Stimulated activated CD4-positive, alpha-beta T cell treated with anti-CD3 and anti-CD28 coated beads, TNF-alpha, amount 100 ng/mL, for 1 hour (primary cell): ENCODE data around the gene INSRR.

Source experiments
- DNase-seq, 3 donors: peaks; one replicate each; pipeline ENCODE4 v3.0.0-alpha.2; 2020; ENCODE audit warnings: low read depth in 3 of 3, low spot score in 1 of 3

INSRR gene

DNA sequence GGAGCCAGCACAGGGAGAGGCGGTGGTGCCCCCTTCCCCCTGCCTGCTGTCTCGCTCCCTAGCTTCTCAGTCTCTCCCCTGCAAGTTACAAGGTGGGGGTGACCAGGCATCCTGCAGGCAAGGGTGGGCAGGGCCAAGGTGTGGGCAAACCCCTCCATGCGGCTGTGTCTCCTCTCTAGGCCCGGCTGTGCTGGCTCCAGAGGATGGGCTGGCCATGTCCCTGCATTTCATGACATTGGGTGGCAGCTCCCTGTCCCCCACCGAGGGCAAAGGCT lies 16.4 kb upstream of the INSRR start:
- DNase-seq = no peak

- DNase-seq = no peak
Measured at GRCh38 chr1:156874572-156875340, 15.8 kb upstream of the INSRR start.

DNA sequence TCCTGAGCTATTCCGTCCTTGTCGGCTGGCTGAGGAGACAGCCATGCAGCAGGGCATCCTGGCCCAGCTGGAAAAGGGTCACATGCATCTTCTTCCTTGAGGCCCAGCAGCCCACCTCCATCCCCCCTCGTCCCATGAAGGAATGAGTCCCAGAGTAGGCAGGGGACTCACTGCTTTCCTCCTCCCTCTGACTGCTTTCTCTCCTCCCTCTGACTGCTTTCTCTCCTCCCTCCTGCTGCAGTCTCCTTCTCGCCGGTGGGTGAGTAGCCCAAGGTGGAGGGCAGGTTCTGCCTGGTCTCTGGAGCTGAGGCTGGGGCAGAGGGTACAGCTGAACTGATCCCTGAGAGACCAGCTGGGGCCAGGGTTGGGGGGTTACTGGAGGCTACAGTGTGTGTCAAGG lies 15.2 kb upstream of the INSRR start:
- no peak for DNase-seq

DNA sequence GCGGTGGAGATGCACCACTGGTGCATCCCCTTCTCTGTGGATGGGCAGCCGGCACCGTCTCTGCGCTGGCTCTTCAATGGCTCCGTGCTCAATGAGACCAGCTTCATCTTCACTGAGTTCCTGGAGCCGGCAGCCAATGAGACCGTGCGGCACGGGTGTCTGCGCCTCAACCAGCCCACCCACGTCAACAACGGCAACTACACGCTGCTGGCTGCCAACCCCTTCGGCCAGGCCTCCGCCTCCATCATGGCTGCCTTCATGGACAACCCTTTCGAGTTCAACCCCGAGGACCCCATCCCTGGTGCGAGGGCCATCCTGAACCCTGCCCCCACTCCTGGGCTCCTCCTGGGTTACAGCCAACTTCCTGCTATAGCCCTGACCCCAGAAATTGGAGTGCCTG lies 14.7 kb upstream of the INSRR start:
- no peak for DNase-seq

DNA sequence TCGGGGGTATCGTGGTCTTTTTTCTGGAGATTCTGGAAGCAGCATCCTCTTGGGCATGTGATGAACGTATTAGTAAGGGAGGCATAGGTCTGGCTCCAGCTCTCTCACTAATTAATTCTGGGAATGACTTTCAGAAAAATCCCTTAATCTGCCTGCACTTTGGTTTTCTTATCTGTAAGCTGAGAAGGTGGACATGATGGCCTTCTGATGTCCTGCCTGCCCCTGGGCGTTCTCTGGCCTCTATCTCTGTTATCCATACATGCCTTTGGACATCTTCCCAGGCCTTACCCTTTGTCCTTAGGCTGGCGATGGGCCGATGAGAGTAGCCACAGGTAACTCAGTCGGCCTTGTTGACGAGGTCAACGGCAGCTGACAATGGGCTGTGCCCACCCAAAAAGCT lies 10.5 kb upstream of the INSRR start:
- DNase-seq = no peak

- DNase-seq = no peak
Measured at GRCh38 chr1:156868341-156868740, 9.4 kb upstream of the INSRR start.

DNA sequence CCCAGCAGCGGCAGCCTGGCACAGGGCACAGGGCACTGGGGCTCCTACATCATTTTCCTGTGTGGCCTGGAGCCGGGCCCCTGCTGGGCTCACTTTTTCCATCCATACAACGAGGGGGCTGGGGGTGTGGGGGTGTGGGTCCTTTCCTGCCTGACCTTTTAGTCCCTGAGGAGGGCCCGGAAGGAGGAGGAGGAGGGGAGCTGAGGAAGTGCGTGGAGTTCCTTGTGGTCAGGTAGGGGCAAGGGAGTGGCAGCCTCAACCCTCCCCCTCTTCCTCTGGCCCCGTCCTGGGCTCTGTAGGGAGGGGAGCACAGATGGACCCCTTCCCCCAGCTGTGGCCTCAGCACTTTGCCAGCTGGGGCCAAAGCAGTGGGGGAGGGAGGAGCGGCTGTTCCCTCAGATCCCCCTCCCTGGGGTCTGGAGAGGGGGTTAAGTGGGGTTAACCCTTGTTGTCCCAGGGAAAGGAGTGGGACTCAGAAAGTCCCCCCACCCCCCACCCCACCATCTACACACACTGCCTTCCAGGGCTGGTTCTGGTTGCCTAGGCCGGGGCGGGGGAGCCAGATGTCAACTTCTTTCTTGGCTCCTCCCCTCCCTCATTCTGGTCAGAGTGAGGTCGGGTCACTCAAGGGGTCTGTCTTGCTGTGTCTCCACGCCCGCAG lies 7.5 kb upstream of the INSRR start:
- DNase-seq = no peak

DNA sequence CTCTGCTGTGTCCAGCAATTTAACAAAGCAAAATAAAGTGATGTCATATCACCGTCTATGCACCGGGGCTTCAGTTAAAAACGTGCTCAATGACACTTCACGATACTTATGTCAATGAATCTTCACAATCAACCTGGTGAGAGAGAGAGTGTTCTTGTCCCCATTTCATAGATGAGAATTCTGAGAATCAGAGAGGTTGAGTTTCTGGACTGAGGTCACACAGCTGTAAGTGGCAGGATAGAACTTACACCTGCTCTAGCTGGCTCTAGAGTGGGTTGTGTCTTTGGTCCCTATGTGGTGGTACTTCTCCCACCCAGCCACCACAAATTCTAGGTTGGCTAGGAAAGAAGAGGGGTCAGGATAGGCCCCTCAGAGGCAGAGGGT lies 6.9 kb upstream of the INSRR start:
- no peak for DNase-seq

GRCh38 chr1:156865258-156865657 lies 6.3 kb upstream of the INSRR start:
- DNase-seq = no peak

- no peak for DNase-seq
Measured at GRCh38 chr1:156864796-156865195, 5.9 kb upstream of the INSRR start.

DNA sequence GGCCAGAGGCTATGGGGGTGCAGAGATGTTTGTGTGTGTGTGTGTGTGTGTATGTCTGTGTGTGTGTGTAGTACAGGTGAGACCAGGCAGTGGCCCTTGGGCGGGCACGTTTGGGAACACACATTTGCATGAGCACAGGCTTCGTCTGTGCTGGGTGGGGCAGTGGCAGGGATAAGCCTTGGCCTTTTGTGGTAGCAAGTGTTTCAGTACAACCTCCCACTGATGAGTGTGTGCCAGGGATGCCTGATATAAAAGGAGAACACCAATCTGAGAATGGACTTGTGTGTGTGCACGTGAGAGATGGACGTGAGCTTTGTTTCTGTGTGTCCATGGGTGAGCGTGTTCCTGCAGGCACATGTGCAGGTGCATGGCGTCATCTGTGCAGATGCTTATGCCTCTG lies 4.7 kb upstream of the INSRR start:
- no peak for DNase-seq

DNA sequence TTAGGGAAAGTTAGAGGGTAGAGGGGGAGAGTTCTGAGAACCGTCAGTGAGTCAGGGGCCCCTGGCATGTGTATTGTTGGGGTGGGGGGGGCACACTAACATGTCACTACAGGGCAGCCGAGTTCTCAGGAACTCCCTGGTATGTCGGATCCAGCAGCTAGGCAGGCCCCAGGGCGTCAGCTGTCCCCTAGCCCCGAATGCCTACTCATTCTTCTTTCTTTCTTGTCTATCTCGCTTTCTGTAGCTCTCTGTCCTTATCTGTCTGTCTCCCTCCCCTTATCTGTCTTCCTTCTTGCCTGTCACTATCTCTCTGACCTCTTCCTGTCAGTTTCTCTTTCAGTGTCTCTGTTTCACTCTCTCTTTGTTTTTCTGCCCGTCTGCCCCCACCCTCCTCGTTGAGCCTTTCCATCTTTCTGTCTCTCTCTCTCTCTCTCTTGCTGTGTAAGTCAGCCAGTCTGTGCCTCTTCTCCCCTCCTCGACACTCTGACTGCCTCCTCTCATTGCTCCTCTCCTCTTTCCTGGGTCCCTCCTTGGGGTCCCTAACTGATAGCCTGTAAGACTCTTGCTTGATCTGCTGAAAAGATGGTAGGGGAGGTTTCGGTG lies 4.2 kb upstream of the INSRR start:
- no peak for DNase-seq

- DNase-seq = no peak
Measured at GRCh38 chr1:156862584-156862983, 3.7 kb upstream of the INSRR start.

DNA sequence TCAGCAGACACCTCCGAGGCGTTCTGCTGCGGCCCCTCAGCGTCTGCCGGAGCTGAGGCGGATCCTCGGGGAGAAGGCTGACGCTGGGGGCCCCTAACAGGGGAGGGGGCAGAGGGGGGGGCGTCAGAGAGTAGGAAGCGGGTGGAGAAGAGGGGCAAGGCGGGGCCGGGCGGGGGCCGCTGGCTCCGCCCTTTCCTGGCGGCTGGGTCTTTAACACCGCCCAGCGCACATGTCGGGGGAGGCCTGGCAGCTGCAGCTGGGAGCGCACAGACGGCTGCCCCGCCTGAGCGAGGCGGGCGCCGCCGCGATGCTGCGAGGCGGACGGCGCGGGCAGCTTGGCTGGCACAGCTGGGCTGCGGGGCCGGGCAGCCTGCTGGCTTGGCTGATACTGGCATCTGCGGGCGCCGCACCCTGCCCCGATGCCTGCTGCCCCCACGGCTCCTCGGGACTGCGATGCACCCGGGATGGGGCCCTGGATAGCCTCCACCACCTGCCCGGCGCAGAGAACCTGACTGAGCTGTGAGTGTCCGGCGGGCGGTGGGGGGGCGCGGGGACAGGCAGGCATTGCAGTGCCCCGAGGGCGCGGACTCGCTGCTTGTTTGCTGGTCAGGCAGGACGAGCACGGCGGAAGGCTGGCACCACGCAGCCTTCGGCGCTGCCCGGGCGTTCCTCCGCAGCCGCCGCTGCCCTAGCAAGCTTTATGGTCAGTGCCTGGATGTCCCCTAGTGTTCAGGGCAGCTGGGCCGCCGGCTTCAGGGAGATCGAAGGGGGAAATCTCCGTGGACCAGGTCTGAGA lies 1.9 kb upstream of the INSRR start, which contains the start of gene NTRK1:
TSS of gene NTRK1 (plus strand) at position 238 of the 796 bp plus-strand sequence. CDS start at position 308, 70 bp downstream.
- DNase-seq = peak in 1 of 3 donors; percentile 14

- peak in 1 of 3 donors; percentile 53 for DNase-seq
Measured at GRCh38 chr1:156860113-156860627, 1.3 kb upstream of the INSRR start.

- no peak for DNase-seq
Measured at GRCh38 chr1:156859523-156860112, 701 bp upstream of the INSRR start.

DNA sequence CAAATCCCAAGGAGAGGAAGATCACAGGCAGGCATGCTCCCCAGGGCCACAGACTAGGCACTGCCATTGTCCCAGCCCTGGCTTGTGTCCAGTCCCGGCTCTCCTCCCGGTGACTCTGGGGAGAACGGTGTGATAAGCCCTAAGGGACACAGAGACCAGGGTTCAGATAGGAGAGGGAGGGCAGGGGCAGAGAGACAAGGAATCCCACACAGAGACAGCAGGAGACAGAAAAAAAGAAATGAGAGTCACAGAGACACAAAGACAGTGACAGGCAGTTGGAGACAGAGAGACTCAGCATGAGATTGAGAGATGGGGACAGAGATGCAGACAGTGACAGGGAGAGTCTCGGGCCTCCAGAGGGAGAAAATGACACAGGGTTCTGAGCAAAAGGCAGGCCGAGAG lies 361 bp downstream of the INSRR start:
- no peak for DNase-seq

DNA sequence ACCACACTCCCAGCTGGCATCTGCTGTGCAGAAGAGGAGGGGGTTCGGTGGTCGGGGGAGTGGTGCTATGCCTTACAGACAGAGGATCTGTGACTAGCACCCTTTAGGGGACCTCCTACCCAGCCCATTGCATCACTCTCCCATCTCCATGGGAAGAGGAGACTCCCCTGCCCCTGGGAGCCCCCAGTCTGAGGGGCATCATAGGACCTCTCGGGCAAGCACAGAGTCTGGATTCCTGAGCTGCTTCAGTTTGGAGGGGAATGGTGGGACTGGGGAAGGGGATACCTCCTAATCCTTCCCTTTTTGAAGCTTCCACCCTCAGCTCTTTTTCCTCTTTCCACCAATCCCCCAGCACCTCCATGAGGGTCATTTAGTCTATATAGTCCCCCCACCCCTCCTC lies 1.4 kb downstream of the INSRR start:
- DNase-seq = no peak

- DNase-seq = no peak
Measured at GRCh38 chr1:156856282-156856785, 2.6 kb downstream of the INSRR start.

DNA sequence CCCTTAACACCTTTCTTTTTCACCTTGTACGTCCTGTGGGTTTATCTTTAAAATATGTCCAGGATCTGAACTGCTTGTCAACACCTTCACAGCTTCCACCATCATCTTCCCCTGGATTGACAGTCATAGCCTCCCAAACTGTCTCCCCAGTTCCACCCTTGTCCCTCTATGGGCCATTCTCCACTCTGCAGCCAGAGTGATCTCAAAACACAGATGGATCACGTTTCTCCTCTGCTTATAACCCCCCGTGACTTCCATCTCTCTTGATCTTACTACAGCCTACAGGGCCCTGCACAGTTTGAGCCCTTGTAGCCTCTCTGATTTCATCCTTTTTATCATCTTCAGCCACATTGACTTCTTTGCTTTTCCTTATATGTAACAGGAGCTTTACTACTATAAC lies 4.3 kb downstream of the INSRR start:
- no peak for DNase-seq

DNA sequence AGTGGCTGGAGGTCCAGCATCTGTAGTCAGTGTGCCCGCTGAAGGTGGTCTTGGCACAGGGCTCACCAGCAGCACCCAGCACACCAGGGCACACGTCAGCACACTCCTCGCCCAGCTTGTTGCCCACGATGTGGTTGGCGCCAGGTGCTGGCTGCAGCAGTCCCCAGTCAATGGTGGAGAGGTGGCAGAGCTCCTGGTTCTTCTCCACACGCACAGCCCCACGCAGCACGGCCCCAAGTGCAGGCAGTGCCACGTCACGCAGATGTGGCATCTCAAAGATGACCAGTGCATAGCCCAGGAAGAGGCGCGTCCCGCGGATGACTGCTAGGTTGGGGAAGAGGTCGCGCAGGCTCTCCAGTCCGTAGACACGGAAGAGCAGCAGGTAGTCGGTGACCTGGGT lies 5.2 kb downstream of the INSRR start:
- DNase-seq = no peak
